HepG2 (cell line): ENCODE measurements around the gene GCH1. TPM values are rescaled to one million over a fixed set of nuclear protein-coding genes. Genes with fewer than 3 reads are reported as not detected.

Experiments used
- CENPT ChIP-seq: sonication (generic); formaldehyde crosslinking; IDR thresholded peaks from 2 replicates; pipeline ENCODE4 v1.8.0; 2022; ENCODE audit warnings: low read depth, mild to moderate bottlenecking, moderate library complexity, missing genetic modification reagents
- DNMT1 ChIP-seq: sonication (generic); formaldehyde crosslinking; IDR thresholded peaks from 2 replicates; pipeline ENCODE4 v1.5.1; 2020; ENCODE audit warnings: mild to moderate bottlenecking, missing genetic modification reagents
- EEA1 ChIP-seq: sonication (generic); formaldehyde crosslinking; IDR thresholded peaks from 2 replicates; pipeline ENCODE4 v1.5.1; 2020; ENCODE audit warnings: mild to moderate bottlenecking, missing genetic modification reagents, borderline replicate concordance
- ELF1 ChIP-seq: sonication (generic); formaldehyde crosslinking; IDR thresholded peaks from 2 replicates; pipeline ENCODE4 v1.4.0; 2020; ENCODE audit warnings: missing genetic modification reagents
- ESRRA ChIP-seq: sonication (generic); formaldehyde crosslinking; IDR thresholded peaks from 2 replicates; pipeline ENCODE4 v1.5.1; 2020; ENCODE audit warnings: mild to moderate bottlenecking, low read depth, missing genetic modification reagents
- GATAD1 ChIP-seq: IDR thresholded peaks from 2 replicates; pipeline ENCODE4 v1.6.1; 2016; ENCODE audit warnings: missing genetic modification reagents, missing compliant biosample characterization
- HMG20B ChIP-seq: conservative IDR thresholded peaks from 2 replicates; pipeline ENCODE4 v1.6.1; 2016; ENCODE audit warnings: missing genetic modification reagents, missing compliant biosample characterization
- KDM5B ChIP-seq: sonication (generic); formaldehyde crosslinking; IDR thresholded peaks from 2 replicates; pipeline ENCODE4 v1.4.0; 2020; ENCODE audit warnings: missing genetic modification reagents, mild to moderate bottlenecking, borderline replicate concordance
- MYC ChIP-seq: sonication (generic); formaldehyde crosslinking; IDR thresholded peaks from 2 replicates; pipeline ENCODE4 v1.9.0; 2021; ENCODE audit warnings: missing genetic modification reagents, borderline replicate concordance
- PHF8 ChIP-seq: sonication (generic); formaldehyde crosslinking; IDR thresholded peaks from 2 replicates; pipeline ENCODE4 v1.5.0; 2020; ENCODE audit warnings: missing genetic modification reagents
- POGZ ChIP-seq: sonication (generic); formaldehyde crosslinking; IDR thresholded peaks from 2 replicates; pipeline ENCODE4 v1.4.0; 2020; ENCODE audit warnings: mild to moderate bottlenecking, missing genetic modification reagents
- PPARG ChIP-seq: conservative IDR thresholded peaks from 2 replicates; pipeline ENCODE4 v1.6.1; 2016; ENCODE audit warnings: missing biosample characterization, missing genetic modification reagents
- PTBP1 ChIP-seq: fragments of 200-400 bp; formaldehyde crosslinking; IDR thresholded peaks from 2 replicates; pipeline ENCODE4 v1.6.1; 2018; ENCODE audit warnings: low read length, low read depth; ENCODE audit not compliant: poor library complexity, severe bottlenecking
- RFX1 ChIP-seq: fragments of 450-650 bp; IDR thresholded peaks from 2 replicates; pipeline ENCODE4 v1.6.1; 2017
- SMYD3 ChIP-seq: sonication (generic); formaldehyde crosslinking; IDR thresholded peaks from 2 replicates; pipeline ENCODE4 v1.8.1; 2023; ENCODE audit warnings: mild to moderate bottlenecking, missing genetic modification reagents
- TARDBP ChIP-seq: sonication (generic); formaldehyde crosslinking; IDR thresholded peaks from 2 replicates; pipeline ENCODE4 v1.8.0; 2022; ENCODE audit warnings: mild to moderate bottlenecking, missing genetic modification reagents
- XRCC5 ChIP-seq: fragments of 200-400 bp; formaldehyde crosslinking; optimal IDR thresholded peaks from 2 replicates; pipeline ENCODE3; 2017; ENCODE audit warnings: mild to moderate bottlenecking, low read length
- ZFP36L2 ChIP-seq: sonication (generic); formaldehyde crosslinking; IDR thresholded peaks from 2 replicates; pipeline ENCODE4 v1.4.0; 2020; ENCODE audit warnings: missing genetic modification reagents
- ZKSCAN8 ChIP-seq: IDR thresholded peaks from 2 replicates; pipeline ENCODE4 v1.6.1; 2016; ENCODE audit warnings: borderline replicate concordance, missing genetic modification reagents, missing compliant biosample characterization
- ZNF343 ChIP-seq: sonication (generic); formaldehyde crosslinking; IDR thresholded peaks from 2 replicates; pipeline ENCODE4 v1.4.0; 2020; ENCODE audit warnings: mild to moderate bottlenecking, missing genetic modification reagents
- ZNF496 ChIP-seq: sonication (generic); formaldehyde crosslinking; IDR thresholded peaks from 2 replicates; pipeline ENCODE4 v1.8.1; 2023; ENCODE audit warnings: mild to moderate bottlenecking, moderate library complexity, missing genetic modification reagents; ENCODE audit not compliant: insufficient replicate concordance
- ZNF563 ChIP-seq: sonication (generic); formaldehyde crosslinking; IDR thresholded peaks from 2 replicates; pipeline ENCODE4 v1.8.0; 2022; ENCODE audit warnings: mild to moderate bottlenecking, moderate library complexity, missing genetic modification reagents
- ZNF598 ChIP-seq: sonication (generic); formaldehyde crosslinking; IDR thresholded peaks from 2 replicates; pipeline ENCODE4 v1.5.1; 2020; ENCODE audit warnings: mild to moderate bottlenecking, missing genetic modification reagents, borderline replicate concordance
- ZNF83 ChIP-seq: sonication (generic); formaldehyde crosslinking; IDR thresholded peaks from 2 replicates; pipeline ENCODE4 v1.4.0; 2020; ENCODE audit warnings: missing genetic modification reagents, mild to moderate bottlenecking, borderline replicate concordance
- polyA plus RNA-seq, 8 experiments: library from polyadenylated mRNA; depleted of rRNA in 3 of 8; stranded (reverse) in 7 of 8; unstranded in 1 of 8; fragments of >200 nt; fragmentation: Illumina TruSeq in 4 of 8; extraction: Trizol in 4 of 8; gene quantifications; 2 replicates each; pipeline versions ENCODE4 v1.2.1 to v1.2.3, GENCODE V29; 2011 to 2016; ENCODE audit warnings: low read depth in 4 of 8, missing spikeins in 1 of 8, mixed read lengths in 1 of 8; ENCODE audit not compliant: insufficient read depth in 1 of 8
- total RNA-seq, 5 experiments: library from RNA; depleted of rRNA; stranded (reverse); fragments of >200 nt; fragmentation: Illumina TruSeq; extraction: Trizol; gene quantifications; 2 replicates each; pipeline ENCODE4 v1.2.3, GENCODE V29; 2016; ENCODE audit warnings: low read depth in 1 of 5
- TF ChIP-seq, protein P1 (sequence below): sonication (generic); formaldehyde crosslinking; IDR thresholded peaks from 2 replicates; pipeline ENCODE4; 2020; ENCODE audit warnings: missing genetic modification reagents, mild to moderate bottlenecking, borderline replicate concordance
- TF ChIP-seq, protein P2 (sequence below): sonication (generic); formaldehyde crosslinking; IDR thresholded peaks from 2 replicates; pipeline ENCODE4 v1.5.0; 2020; ENCODE audit warnings: mild to moderate bottlenecking, missing genetic modification reagents, moderate library complexity
- TF ChIP-seq, protein P3 (sequence below): IDR thresholded peaks from 2 replicates; pipeline ENCODE4 v1.6.1; 2016; ENCODE audit warnings: control low read depth

Gene GCH1
- total and polyA plus RNA-seq, 2 of the 13 experiments (the other 11 are each of a cell fraction or from before 2014, with no cell fraction given): 15.0 to 25.2 TPM

DNA sequence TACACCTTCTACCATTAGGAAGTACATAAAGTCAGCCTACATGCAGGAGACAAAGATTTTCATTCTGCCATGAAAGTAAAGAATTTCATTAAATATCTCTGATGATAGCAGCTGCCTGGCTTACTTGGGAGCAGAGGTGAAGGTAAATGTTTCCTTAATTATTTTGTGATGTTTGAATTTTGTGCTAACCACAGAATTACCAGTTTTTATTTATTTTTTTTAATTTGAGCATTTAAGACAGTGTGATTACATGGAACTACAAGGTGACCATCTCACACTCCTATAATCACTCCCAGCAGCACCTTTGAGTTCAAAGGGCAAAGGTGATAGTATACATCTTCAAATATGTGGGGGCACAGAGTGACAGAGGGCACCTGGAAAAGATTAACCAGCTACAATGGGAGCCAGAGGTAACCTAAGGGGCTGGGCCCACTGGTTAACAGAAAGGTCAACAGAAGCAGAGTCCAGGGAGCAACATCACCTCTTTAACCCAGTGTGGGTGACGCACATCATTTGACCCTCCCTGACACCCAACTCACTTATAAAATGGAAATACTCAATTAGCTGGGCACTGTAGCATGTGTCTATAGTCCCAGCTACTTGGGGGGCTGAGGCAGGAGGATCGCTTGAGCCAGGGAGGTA lies 65.0 kb downstream of the GCH1 start (continued):
- TF ChIP-seq DNMT1 (CRISPR knock-in tag) (no peak), RFX1 (no peak), KDM5B (CRISPR knock-in tag) (no peak), PHF8 (no peak), ELF1 (CRISPR knock-in tag) (no peak), ZNF496 (CRISPR knock-in tag) (no peak), ESRRA (CRISPR knock-in tag) (peak; percentile 92), PPARG (peak; percentile 91), MYC (CRISPR knock-in tag) (no peak; the same call in 1 of the 2 replicates), CENPT (CRISPR knock-in tag) (no peak), GATAD1 (peak; percentile 60; the same call in 1 of the 2 replicates), ZKSCAN8 (CRISPR knock-in tag) (peak; percentile 75), POGZ (peak; percentile 88), TARDBP (CRISPR knock-in tag) (peak; percentile 88; the same call in 1 of the 2 replicates), SMYD3 (no peak), ZNF83 (CRISPR knock-in tag) (no peak), ZNF343 (CRISPR knock-in tag) (no peak), ZNF598 (CRISPR knock-in tag) (no peak), ZNF563 (no peak), PTBP1 (no peak), ZFP36L2 (CRISPR knock-in tag) (no peak), XRCC5 (peak; percentile 56), HMG20B (CRISPR knock-in tag) (peak; percentile 76; the same call in 1 of the 2 replicates), EEA1 (CRISPR knock-in tag) (no peak)
- TF ChIP-seq, protein P1, sequence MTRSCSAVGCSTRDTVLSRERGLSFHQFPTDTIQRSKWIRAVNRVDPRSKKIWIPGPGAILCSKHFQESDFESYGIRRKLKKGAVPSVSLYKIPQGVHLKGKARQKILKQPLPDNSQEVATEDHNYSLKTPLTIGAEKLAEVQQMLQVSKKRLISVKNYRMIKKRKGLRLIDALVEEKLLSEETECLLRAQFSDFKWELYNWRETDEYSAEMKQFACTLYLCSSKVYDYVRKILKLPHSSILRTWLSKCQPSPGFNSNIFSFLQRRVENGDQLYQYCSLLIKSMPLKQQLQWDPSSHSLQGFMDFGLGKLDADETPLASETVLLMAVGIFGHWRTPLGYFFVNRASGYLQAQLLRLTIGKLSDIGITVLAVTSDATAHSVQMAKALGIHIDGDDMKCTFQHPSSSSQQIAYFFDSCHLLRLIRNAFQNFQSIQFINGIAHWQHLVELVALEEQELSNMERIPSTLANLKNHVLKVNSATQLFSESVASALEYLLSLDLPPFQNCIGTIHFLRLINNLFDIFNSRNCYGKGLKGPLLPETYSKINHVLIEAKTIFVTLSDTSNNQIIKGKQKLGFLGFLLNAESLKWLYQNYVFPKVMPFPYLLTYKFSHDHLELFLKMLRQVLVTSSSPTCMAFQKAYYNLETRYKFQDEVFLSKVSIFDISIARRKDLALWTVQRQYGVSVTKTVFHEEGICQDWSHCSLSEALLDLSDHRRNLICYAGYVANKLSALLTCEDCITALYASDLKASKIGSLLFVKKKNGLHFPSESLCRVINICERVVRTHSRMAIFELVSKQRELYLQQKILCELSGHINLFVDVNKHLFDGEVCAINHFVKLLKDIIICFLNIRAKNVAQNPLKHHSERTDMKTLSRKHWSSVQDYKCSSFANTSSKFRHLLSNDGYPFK (CRISPR knock-in tag): no peak
- TF ChIP-seq, protein P2, sequence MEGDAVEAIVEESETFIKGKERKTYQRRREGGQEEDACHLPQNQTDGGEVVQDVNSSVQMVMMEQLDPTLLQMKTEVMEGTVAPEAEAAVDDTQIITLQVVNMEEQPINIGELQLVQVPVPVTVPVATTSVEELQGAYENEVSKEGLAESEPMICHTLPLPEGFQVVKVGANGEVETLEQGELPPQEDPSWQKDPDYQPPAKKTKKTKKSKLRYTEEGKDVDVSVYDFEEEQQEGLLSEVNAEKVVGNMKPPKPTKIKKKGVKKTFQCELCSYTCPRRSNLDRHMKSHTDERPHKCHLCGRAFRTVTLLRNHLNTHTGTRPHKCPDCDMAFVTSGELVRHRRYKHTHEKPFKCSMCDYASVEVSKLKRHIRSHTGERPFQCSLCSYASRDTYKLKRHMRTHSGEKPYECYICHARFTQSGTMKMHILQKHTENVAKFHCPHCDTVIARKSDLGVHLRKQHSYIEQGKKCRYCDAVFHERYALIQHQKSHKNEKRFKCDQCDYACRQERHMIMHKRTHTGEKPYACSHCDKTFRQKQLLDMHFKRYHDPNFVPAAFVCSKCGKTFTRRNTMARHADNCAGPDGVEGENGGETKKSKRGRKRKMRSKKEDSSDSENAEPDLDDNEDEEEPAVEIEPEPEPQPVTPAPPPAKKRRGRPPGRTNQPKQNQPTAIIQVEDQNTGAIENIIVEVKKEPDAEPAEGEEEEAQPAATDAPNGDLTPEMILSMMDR (CRISPR knock-in tag): no peak
- TF ChIP-seq, protein P3, sequence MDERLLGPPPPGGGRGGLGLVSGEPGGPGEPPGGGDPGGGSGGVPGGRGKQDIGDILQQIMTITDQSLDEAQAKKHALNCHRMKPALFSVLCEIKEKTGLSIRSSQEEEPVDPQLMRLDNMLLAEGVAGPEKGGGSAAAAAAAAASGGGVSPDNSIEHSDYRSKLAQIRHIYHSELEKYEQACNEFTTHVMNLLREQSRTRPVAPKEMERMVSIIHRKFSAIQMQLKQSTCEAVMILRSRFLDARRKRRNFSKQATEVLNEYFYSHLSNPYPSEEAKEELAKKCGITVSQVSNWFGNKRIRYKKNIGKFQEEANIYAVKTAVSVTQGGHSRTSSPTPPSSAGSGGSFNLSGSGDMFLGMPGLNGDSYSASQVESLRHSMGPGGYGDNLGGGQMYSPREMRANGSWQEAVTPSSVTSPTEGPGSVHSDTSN (CRISPR knock-in tag): no peak
